ENCODE measurements around the gene UPK3A.

- TF ChIP-seq CTCF (IDR thresholded peaks at IDR 0.05) (no peak), POLR2AphosphoS5 (IDR thresholded peaks at IDR 0.05) (peak in 1 of 3 donors; percentile 42)
Measured at GRCh38 chr22:45235101-45235777, 49.5 kb upstream of the UPK3A start.
